ENCODE results near the gene TCF7L2.

DNA sequence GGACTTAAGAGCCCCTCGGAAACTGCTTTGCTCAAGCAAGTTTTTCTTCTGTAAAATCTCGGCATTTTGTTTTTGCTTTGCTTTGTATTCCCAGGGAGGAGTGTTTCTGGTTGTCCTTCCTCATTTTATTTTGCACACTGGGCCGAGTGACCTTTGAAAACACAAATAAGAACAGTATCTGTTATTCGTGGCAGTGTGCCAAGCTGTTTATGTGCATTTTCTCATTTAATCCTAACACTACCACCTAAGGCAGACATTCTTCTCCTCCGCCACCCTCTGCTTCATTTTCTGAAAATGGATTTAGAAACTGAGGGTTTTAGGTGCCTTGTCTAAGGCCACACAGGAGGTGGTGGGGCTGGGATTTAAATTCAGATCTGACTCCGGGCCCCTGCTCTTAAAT lies 218.5 kb downstream of the TCF7L2 start:
- TF ChIP-seq, protein P1, sequence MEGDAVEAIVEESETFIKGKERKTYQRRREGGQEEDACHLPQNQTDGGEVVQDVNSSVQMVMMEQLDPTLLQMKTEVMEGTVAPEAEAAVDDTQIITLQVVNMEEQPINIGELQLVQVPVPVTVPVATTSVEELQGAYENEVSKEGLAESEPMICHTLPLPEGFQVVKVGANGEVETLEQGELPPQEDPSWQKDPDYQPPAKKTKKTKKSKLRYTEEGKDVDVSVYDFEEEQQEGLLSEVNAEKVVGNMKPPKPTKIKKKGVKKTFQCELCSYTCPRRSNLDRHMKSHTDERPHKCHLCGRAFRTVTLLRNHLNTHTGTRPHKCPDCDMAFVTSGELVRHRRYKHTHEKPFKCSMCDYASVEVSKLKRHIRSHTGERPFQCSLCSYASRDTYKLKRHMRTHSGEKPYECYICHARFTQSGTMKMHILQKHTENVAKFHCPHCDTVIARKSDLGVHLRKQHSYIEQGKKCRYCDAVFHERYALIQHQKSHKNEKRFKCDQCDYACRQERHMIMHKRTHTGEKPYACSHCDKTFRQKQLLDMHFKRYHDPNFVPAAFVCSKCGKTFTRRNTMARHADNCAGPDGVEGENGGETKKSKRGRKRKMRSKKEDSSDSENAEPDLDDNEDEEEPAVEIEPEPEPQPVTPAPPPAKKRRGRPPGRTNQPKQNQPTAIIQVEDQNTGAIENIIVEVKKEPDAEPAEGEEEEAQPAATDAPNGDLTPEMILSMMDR (IDR thresholded peaks at IDR 0.05) = no peak
- no peak for TF ChIP-seq POLR2A (IDR thresholded peaks at IDR 0.05)
